Stimulated activated CD8-positive, alpha-beta memory T cell treated with anti-CD3 and anti-CD28 coated beads, Interleukin-2, amount 100 ng/mL, for 1 hour (primary cell): ENCODE measurements around the gene ATG13.
"Not testable (repeated sequence)": the region's sequence is repeated elsewhere in the genome, so short reads cannot be mapped to it uniquely, and the experiment has no call there.

Source experiments
- DNase-seq, 2 donors: peaks; one replicate each; pipeline ENCODE4 v3.0.0-alpha.2; 2020; ENCODE audit warnings: low read depth in 2 of 2

The ATG13 gene

DNA sequence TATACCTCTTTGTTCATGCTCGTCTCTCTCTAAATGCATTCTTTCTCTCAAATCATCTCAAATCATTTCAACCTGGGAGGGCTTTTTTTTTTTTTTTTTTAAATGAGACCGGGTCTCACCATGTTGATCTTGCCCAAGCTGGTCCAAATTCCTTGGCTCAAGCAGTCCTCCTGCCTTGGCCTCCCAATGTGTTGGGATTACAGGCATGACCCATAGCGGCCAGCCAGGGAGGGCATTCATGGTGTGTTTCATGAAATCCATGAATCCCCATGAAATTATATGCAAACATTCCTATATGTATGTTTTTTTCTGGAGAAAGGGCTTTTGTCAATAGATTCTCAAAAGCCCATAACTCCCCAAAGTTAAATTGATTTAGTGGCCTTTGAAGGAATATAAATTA, 26.2 kb downstream of the ATG13 start:
- DNase-seq, result no peak

DNA sequence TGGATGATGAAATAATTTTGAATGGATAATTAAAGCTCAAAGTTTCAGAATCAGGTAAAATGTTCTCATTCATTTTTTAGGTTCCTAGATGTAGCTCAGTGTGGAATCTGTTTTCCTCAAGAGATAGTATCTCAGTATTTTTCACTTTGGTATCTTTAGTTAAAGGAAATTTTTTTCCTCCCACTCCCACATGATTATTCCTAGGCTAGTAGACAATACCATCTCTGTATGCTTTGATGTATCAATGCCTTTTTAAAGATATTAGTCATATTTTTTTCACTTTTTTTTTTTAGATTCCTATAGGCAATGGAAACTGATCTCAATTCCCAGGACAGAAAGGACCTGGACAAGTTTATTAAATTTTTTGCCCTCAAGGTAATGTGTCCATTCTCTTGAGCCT, 26.6 kb downstream of the ATG13 start:
- DNase-seq, result no peak

DNA sequence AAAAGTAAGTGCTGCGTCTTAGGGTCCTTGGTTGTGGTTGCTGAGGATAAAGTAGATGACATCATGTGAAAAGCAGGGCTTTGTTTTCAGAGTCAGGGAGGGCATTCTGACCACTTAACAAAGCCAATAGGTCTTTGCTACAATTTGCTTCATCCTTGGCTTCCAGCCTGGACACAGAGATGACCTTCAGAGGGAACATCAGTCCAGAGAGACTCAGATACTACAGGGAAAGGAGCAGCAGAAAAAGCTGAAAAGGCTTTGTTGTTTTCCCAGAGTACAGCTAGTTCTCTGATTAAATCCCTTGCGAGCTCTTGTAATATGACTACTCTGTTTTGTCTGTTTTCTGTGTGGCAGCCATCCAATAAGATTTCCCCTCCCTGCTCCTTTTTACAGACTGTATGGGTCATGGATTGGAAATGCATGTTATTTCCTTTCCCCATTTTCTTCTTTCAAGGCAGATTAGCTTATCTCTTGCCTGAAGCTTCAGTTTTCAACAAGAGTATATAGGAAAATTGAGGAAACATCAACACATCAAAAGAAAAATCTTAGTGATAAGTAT, 31.9 kb downstream of the ATG13 start:
- DNase-seq, result no peak

DNA sequence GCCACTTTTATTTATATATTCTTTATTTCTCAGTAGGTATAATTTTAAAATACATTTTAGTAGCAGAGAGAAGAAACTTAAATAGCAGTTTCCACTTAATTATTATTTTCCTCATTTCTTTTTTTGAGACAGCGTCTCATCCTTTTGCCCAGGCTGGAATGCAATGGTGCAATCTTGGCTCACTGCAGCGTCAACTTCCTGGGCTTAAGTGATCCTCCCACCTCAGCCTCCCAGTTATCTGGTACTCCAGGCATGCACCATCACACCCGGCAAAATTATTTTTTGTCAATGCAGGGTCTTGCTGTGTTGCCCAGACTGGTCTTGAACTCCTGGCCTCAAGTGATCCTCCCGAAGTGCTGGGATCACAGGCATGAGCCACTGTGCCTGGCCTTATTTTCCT, 38.3 kb downstream of the ATG13 start:
- DNase-seq, result no peak

DNA sequence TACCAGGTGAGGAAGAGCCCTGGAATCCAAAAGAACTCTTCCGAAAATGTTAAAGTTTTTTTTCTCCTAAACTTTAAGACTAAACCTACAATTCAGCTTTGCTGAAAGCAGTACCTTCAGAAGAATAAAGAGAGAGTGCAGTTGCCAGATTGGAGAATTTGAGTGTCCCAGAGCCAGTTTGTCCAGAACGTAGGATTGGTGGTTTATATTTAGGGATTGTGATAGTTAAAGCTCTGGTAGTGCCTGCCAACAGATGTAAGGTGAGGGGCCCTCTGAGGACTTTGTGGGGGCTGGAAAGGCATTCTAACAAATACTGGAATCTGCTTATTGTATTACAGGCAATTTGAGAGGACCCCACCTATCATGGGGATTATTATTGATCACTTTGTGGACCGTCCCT, 39.8 kb downstream of the ATG13 start:
- DNase-seq, result no peak

DNA sequence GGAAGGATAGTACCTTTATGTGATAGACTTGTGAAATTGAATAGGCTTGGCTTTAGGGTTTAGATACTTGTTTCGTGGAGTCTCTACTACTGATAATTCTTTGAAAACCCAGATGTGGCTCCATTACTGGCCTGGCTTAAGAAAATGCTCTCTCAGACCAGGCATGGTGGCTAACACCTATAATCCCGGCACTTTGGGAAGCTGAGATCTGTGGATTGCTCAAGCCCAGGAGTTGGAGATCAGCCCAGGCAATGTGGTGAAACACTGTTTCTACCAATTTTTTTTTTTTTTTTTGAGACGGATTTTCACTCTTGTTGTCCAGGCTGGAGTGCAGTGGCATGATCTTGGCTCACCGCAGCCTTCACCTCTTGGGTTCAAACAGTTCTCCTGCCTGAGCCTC, 40.9 kb downstream of the ATG13 start:
- DNase-seq, result no peak

DNA sequence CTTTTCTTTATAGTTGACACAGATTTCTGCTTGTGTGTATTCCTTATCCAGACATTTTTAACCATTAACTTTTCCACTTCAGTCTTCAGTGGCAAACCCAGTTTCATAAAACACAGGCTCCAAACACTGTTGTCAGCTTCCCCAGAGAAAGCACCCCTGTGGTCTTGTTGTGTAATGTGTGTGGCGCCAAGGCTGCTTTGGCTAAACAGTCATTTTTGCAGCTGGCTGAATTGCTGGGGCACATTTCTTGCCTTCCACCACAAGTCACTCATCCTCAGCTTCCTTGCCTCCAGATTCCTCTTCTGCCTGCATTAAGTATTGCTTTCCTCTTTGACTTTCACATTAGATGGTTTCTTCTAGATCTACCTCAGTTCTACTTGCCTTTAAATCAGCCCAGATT, 42.6 kb downstream of the ATG13 start:
- no peak for DNase-seq

DNA sequence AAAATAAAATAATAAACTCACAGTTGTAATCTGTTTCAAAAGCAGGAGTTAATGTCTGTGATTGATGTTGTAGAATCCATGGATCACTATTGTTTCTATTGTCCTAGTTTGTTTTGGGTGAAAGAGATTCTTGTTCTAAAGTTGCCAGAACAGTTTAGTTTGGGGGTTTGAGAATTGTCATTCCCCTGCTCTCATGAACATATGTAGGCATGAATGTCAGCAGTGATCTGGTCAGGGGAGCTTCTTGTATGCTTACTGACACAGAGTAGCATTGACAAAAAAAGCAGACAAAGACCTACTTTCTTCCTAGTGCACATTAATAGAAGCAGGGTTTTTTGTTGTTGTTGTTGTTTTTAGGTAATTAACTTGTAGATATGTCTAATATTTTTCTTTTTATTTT, 44.5 kb downstream of the ATG13 start:
- no peak for DNase-seq

DNA sequence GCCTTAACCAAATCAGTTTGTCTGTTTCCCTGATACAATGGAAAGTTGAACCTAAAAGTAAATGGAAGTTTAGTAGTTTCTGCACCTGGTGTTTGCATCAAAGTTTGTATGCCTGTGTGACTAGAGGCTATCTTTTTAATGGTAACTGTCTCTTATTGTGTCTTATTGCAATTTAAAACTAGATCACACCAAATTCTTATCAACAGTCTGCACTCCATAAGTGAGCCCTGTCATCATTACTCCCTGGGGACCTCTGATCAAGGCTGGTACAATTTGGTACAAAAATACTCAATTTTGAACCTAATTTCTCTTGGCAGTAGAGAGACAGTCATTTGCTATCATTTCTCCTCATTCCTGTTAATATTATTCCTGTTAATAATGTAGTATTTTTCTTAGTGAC, 45.0 kb downstream of the ATG13 start:
- DNase-seq, result no peak

DNA sequence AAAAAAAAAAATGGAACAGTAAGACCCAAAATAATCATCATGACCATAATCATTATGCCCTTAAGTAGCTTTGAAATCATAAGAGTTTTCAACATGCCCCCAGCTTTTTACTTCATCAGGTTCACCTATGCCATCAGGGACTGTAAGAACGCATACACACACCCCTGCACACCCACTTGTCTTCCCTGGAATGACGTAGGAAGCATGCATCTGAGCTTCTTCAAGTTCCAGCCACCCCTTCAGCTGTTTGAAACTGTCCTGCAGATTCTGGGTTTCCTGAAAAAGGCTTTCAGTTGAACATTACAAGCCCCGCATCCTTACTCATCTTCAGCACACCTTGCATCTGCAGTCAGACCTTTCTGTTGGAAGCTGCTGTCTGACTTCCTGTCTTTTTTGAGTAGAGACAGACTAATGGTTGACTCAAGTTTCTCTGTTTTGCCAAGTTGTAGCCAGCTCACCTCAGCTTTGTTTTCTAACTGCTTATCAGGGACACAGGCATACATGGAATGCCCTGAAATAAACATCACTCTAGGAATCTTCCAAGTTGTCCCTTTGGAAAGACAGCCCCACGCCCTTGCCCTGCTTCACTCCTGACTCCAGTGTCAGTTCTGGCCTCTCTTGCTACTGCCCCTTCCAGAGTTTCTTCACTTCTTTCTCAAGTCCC, 46.1 kb downstream of the ATG13 start:
- DNase-seq, result no peak

DNA sequence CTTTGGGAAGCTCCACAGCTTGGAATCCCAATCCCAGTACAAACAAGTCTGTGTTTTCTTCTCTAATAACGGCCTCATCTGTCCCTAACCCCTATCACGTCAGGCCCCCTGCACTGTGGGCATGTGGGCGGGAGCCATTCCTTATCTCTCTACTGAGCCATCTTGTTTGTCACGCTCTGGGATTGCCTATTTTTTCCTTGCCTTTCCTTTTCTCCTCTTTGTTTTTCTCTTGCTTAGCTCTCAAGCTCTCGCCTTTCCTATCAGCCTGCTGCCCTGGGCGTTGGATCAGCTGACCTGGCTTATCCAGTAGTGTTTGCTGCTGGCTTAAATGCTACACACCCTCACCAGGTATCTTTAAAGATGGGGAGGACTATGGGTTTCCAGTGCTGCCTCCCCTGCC, 47.3 kb downstream of the ATG13 start:
- no peak for DNase-seq

DNA sequence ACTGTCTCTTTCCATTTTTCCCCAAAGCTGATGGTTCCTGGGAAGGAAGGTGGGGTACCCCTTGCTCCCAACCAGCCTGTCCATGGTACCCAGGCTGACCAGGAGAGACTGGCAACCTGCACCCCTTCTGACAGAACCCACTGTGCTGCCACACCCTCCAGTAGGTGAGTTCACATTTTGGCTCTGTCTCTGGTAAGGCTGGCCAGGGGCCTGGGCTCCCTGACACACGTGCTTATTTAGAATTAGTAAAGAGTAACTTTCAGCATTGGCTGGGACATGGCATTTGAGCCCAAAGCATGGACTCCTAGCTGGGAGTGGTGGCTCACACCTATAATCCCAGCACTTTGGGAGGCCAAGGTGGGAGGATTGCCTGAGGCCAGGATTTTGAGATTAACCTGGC, 48.0 kb downstream of the ATG13 start:
- DNase-seq, result no peak

DNA sequence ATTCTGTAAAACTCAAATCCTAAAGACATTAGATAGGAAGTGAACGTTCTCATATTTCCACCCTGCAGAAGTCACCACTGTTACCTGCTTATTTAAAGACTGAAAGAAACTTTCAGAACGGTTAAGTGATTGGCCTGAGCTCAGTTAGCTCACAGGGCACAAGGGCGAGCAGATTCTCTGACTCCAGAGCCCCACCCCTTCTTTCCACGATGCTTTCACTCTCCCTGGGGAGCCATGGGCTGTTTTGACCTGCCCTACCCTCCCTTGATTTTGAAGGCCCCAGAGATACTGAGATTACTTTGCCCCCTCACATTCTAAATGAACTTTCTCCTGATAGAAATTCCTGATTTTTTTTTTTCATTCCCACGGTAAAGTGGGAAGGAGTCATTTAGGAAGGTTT, 49.2 kb downstream of the ATG13 start:
- DNase-seq, result no peak

DNA sequence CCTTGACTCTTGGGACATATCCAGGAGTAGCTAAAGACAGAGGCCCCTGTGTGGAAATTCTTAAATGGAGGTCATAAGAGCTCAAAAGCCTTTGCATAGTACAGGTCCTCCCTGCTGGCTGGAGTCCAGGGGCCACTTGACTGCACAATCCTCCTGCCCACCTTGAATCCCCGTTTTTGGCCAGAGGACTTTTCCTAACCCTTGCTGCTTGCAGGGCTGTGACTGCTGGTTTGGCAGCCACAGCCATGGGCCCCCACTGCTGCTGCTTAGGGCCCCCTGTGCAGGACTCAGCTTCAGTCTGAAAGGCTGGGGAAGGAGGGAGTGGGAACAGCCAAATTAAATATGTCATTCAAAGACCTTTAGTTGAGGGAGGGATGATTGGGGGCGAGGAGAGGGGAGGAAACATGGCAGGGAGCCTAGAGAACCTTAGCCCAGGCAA, 49.7 kb downstream of the ATG13 start:
- no peak for DNase-seq

DNA sequence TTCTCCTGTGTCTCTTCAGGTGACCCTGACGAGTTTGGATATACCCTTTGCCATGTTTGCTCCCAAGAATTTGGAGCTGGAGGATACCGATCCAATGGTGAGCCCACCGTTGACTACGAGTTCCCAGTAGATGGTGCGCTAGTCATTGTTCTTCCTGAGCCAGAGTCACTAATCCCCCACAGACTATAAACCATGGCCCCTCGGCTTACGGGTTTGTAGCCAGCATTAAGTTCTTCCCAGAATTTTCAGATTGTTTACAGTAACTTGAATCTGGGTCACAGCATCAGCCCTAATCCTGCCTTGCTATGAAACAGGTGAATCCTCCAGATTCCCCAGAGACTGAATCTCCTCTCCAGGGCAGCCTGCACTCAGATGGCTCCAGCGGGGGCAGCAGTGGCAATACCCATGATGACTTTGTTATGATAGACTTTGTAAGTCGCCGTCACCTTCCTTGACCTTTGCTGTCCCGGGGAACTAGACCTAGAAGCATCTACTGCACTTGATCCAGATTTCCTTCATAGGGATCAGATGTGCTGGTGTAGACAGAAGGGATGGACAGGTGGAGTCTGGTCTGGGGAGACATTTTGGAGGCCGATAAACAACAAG, 51.2 kb downstream of the ATG13 start:
- DNase-seq, result no peak

DNA sequence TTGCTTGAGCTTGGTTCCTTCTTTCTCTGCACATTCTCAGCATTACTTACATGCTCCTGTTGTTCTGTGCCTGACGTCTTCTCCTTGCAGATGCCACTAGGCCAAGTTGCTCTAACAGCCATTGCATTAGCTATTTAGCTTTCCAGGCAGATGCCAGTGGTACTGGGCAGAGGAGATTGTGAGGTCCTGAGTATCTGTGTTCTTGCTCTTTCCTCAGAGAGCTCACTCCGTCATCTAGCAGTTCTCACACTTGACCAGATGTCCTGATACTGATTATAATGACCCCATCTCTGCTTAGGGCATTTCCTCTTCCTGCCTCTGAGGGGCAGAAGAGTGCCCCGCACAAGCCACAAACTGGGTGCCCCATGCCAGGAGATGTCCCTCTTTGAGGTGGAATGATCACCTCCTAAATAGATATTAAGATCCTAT, 52.4 kb downstream of the ATG13 start:
- DNase-seq, result no peak

DNA sequence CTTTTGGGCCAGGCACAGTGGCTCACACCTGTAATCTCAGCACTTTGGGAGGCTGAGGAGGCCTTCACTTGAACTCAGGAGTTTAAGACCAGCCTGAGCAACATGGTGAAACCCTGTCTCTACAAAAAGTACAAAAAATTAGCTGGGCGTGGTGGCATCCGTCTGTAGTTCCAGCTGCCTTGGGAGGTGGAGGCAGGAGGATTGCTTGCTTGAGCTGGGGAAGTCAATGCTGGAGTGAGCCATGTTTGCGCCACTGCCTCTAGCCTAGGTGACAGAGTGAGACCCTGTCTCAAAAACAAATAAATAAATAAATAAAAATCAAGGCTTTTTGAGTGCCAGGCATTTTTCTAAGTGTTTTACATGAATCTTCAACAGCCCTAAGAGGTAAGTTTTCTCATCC, 53.2 kb downstream of the ATG13 start:
- DNase-seq, result not testable (repeated sequence)

DNA sequence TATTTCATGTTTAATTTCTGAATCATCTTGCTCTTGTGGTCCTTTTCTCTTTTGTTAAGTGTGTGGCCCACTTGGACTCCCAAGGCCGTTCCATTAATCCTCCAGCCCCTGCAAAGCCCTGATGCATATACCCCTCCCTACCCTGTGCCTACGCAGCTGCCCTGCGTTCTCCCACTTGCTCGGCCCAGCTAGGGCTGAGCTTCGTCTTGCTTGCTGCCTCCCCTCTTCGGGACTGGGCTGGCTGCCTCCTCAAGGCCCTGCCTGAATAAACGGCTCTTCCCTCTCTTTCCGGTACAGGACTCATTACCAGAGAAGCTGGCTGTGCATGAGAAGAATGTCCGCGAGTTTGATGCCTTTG, 54.6 kb downstream of the ATG13 start:
- no peak for DNase-seq

DNA sequence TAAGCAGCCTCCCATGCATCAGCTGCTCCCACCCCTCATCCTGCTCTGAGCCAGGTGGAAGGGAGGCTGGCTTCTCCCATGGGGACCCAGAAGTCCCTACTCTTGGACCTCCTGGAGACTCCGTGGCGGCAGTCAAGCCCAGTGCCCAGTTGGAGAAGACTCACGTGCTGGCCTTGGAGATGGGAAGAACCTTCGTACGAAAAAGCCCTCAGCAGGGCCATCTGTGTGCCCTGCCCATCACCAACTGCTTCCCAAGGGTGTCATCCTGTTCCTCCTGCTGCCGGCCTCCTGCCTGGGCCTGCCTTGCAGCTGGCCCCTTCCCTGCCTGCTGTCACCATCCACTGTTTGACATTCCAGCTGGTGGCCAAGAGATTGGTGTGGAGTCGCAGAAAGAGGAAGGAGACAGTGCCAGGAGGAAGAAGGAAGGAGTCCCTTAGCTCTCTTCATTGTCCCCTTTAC, 55.1 kb downstream of the ATG13 start:
- DNase-seq, result no peak

DNA sequence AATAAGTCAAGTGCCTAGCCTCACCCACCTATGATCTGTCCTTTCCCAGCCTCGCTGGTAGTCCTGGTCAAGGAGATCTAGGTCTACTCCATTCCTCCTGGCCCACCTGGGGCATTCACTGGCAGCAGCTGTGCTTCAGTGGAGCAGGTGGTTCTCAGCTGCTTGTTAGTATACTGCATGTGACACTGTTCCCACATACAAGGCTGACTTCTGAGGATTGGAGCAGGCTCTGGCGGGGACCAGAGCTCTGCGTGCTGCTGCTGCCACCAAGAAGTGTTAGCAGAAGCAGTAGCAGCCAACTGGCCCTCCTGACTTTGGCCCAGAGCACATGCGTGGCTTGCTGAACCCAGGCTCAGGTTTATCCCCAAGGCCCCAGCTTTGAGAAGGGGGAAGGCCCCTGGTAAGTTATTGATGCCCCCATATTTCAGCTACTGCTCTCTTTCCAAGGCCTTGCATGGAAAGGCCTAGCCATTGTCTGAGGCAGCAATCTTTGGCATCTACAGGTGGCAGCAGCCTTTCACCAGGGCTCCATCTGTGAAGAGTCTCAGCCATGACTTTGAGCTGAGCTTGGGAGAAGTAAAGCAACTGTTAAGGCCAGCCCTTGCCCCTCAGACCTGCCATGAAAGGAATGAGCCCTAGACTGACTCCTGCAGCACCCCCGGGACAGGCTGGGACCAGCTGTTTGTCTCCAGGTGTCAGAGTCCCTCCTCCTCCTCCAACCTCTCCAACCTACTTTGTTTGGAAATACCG, 56.5 kb downstream of the ATG13 start:
- no peak for DNase-seq

DNA sequence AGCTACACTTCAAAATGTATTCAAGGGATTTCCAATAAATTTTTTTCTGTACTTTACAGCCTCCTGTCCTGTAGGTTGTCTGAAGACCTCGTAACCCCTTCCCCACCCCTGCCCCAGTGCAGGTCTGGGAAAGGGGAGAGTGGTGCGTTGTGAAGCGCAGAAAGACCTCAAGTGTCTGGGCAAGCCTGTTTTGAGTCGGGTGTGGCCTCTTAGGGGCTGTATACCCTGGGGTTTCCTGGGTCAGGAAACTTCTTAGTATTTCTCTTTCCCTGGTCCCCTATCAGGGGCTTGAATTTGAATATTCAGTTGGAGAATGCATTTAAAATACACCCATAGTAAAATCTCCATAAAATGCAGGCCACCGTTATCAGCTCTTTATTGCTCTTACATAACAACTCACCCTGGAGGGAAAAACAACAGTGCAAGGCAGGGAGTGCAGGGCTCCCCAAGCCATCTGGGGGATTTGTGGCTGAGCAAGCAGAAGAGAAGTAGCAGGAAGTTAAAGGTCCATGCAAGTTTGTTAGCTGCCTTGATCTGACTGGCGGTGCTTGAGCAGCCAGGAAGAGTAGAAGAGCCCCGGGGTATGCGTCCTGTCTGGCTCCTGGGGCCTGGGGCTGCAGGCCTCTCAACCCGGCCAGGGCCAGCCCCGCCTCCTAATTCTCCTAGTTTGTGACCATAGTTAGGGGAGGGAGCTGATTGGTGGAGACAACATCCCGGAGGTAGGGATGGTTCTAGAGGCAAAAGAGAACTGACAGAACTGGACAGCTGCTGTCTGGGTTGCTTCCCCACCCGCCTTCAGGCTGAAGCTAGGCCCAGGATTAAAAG, 57.3 kb downstream of the ATG13 start:
- no peak for DNase-seq

DNA sequence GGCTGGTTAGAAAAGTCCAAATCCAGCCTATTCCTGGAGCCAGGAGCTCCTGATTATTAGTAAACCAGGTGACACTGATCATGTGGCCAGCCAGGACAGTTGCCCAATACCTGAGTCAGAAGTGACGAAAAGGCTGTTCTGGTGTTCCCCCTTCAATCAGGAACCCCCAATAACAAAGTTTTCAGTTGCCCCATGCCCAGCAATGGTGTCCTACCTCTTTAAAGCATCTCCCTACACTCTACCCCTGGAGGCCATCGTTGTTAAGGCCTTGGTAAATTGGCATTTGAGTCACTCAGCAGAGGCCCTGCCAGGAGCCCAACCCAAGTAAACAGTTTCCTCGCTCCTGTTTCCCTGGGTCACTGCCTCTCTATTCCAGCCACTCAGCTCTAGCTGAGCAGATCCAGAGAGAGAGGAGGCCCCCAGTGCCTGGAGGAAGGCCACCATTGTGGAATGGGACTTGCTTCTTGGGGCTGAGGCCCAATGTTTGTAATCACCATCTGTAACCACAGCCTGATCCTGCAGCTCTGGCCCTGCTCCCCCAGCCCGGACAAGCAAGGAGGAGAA, 58.0 kb downstream of the ATG13 start:
- DNase-seq, result no peak
